D721Med (cell line): Measurements from ENCODE around the gene MAP3K8.

Experiments
- DNase-seq: peaks from one replicate; pipeline ENCODE4 v3.0.0; 2011; ENCODE audit warnings: low spot score; ENCODE audit not compliant: insufficient read length
- FAIRE-seq: peaks from 2 replicates; lab custom pipeline; 2011; peaks lifted over from hg19 to GRCh38; lab: Jason Lieb, UNC
- TF ChIP-seq, protein P1 (sequence below): IDR thresholded peaks from 2 replicates; pipeline ENCODE4 v1.5.1; 2012; ENCODE audit warnings: mild to moderate bottlenecking, control low read depth; ENCODE audit not compliant: insufficient read depth; ENCODE audit errors: missing control alignments

The MAP3K8 gene

DNA sequence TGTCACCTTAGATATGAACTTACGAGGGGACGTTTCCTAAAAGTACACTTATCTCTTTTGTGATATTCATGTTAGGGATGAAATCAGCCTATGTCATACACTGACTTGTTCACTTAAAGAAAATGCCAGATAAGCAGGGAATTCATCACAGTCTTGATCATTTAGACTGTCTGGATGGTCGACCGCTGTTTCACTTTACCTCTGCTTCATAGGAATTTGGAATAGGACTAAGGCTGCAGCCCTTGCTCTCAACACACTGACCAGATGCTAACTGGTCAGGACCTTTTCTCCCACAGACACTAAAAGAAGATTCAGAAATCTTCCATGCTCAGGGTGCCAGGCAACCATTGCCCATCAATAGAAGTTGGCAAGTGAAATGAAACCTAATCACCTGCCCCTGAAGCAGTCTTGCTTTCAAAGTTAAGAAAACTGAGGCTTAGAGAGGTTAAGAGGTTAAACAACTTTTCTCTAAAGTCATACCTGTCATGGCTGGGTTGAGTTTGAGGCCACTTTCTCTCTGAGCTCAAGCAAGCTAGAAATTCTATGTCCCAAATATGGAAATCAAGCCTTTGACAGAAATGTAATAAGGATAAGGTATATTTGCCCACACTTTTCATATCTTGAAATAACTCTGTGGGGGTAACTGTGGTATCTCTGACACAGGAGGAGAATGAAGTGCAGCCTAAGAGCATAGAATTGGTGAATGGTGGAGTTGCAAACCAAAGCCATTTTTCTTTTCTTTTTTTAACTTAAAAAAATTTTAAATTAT, 77.1 kb downstream of the MAP3K8 start:
- no peak for FAIRE-seq
- no peak for DNase-seq
- TF ChIP-seq, protein P1, sequence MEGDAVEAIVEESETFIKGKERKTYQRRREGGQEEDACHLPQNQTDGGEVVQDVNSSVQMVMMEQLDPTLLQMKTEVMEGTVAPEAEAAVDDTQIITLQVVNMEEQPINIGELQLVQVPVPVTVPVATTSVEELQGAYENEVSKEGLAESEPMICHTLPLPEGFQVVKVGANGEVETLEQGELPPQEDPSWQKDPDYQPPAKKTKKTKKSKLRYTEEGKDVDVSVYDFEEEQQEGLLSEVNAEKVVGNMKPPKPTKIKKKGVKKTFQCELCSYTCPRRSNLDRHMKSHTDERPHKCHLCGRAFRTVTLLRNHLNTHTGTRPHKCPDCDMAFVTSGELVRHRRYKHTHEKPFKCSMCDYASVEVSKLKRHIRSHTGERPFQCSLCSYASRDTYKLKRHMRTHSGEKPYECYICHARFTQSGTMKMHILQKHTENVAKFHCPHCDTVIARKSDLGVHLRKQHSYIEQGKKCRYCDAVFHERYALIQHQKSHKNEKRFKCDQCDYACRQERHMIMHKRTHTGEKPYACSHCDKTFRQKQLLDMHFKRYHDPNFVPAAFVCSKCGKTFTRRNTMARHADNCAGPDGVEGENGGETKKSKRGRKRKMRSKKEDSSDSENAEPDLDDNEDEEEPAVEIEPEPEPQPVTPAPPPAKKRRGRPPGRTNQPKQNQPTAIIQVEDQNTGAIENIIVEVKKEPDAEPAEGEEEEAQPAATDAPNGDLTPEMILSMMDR = no peak
